ENCODE data around the gene PDLIM5. TPM values are rescaled to one million over a fixed set of nuclear protein-coding genes. Genes with fewer than 3 reads are reported as not detected.
A peak's percentile ranks its signal among the peaks of the same experiment; 100 is the strongest.

Gene PDLIM5
- total and polyA plus RNA-seq, 11 donors, result 262 to 1,378 (median 1,035) TPM

DNA sequence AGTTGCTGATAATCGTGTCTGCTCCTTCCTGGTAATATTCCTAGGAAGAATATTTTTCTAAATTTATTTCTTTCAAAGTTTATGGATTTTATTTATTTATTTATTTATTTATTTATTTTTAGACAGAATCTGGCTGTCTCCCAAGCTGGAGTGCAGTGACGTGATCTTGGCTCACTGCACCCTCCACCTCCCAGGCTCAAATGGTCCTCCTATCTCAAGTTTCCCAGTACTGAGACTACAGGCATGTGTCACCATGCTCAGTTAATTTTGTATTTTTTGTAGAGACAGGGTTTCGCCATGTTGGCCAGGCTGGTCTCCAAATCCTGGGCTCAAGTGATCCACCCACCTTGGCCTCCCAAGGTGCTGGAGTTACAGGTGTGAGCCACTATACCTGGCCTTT is 48.9 kb downstream of the PDLIM5 start:
- Histone ChIP-seq H3K27me3 (no peaks in the 10 kb centered on the region), H3K4me1 (peaks cover 0 to 93% (median 55%) of the 10 kb centered on the region in 12 donors), H3K27ac (peak overlapping the region; percentile 6 to 75 (median 55)), H3K4me3 (no peak overlapping the region), H3K36me3 (peaks cover 0 to 6% (median 0%) of the 10 kb centered on the region in 9 donors), H3K9me3 (no peaks in the 10 kb centered on the region)
- peak; percentile 34 to 63 (median 62) for DNase-seq
- WGBS, 4 donors, result 32 to 46% (median 37%) methylated on average over 3 of the region's 3 CpGs
- ATAC-seq, result peak; percentile 76 to 85 (median 82)
- intact Hi-C loops (cut with DNase I), result loop anchor here in 1 of 10 donors (10.0 kb wide), 1 partner anchor 46 kb away; the partner anchor contains the start of gene PDLIM5
- no peak for TF ChIP-seq POLR2A (IDR thresholded peaks at IDR 0.05)
- TF ChIP-seq, protein P1, sequence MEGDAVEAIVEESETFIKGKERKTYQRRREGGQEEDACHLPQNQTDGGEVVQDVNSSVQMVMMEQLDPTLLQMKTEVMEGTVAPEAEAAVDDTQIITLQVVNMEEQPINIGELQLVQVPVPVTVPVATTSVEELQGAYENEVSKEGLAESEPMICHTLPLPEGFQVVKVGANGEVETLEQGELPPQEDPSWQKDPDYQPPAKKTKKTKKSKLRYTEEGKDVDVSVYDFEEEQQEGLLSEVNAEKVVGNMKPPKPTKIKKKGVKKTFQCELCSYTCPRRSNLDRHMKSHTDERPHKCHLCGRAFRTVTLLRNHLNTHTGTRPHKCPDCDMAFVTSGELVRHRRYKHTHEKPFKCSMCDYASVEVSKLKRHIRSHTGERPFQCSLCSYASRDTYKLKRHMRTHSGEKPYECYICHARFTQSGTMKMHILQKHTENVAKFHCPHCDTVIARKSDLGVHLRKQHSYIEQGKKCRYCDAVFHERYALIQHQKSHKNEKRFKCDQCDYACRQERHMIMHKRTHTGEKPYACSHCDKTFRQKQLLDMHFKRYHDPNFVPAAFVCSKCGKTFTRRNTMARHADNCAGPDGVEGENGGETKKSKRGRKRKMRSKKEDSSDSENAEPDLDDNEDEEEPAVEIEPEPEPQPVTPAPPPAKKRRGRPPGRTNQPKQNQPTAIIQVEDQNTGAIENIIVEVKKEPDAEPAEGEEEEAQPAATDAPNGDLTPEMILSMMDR (IDR thresholded peaks at IDR 0.05), result no peak

DNA sequence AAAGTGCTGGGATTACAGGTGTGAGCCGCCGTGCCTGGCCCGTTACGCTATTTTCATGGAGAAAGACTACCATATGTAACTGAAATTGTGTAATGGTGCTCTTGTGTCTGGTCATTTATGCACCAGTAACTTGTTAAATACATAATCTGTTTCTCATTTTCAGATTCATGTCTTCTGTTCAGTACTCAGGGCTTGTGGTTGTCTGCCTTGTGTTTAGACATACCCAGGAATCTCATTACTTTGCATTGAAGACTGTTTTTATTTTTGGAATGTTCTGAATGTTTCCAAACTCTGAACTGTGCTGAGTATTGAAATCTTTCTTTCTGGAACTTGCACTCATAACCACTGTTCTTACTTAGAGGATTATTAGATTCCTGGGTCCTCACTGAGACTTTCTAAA is 52.8 kb downstream of the PDLIM5 start:
- intact Hi-C loops (cut with DNase I), result loop anchor here in 1 of 10 donors (10.0 kb wide), 1 partner anchor 50 kb away; the partner anchor contains the start of gene PDLIM5
- 90 to 96% (median 93%) methylated on average over 4 of the region's 4 CpGs for WGBS, 4 donors
- Histone ChIP-seq H3K9me3 (no peaks in the 10 kb centered on the region), H3K4me1 (peaks cover 14 to 95% (median 65%) of the 10 kb centered on the region in 12 donors), H3K27ac (peak overlapping the region in 3 of 12 donors; percentile 0 to 75 (median 33)), H3K27me3 (no peaks in the 10 kb centered on the region), H3K4me3 (no peak overlapping the region), H3K36me3 (peaks cover 0 to 9% (median 0%) of the 10 kb centered on the region in 9 donors)
- DNase-seq, result no peak
- ATAC-seq, result no peak
- TF ChIP-seq POLR2A (IDR thresholded peaks at IDR 0.05), result no peak
- TF ChIP-seq, protein P1 (IDR thresholded peaks at IDR 0.05), result no peak

GRCh38 chr4:94506822-94507221 is 55.1 kb downstream of the PDLIM5 start:
- Histone ChIP-seq H3K36me3 (peaks cover 0 to 15% (median 0%) of the 10 kb centered on the region in 9 donors), H3K4me3 (no peak overlapping the region), H3K27me3 (no peaks in the 10 kb centered on the region), H3K9me3 (no peaks in the 10 kb centered on the region), H3K4me1 (peaks cover 14 to 94% (median 56%) of the 10 kb centered on the region in 12 donors), H3K27ac (peak overlapping the region in 8 of 12 donors; percentile 17 to 72 (median 56))
- ATAC-seq, result no peak
- 65 to 74% (median 71%) methylated on average over 7 of the region's 7 CpGs for WGBS, 4 donors
- TF ChIP-seq POLR2A (IDR thresholded peaks at IDR 0.05), result no peak
- TF ChIP-seq, protein P1 (IDR thresholded peaks at IDR 0.05), result no peak
- intact Hi-C loops (cut with DNase I), result loop anchor here in 1 of 10 donors (10.0 kb wide), 1 partner anchor 52 kb away; the partner anchor contains the start of gene PDLIM5
- DNase-seq, result no peak

DNA sequence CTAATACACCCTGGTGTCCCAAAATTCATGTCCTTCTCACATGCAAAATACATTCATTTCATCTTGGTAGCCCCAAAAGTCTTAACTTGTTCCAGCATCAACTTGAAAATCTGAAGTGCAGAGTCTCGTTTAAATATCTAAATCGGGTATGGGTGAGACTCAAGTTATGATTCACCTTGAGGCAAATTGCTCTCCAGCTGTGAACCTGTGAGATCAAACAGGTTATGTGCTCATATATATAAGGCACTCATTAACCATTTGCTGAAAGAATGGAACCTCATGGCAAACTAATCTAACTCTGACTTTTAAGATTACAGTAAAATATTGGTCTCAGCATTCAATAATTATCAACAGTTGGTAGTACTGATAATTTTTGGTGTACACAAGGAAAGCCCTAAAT is 55.5 kb downstream of the PDLIM5 start:
- H3K36me3 ChIP-seq, result peaks cover 0 to 15% (median 0%) of the 10 kb centered on the region in 9 donors
- no peak for ATAC-seq
- TF ChIP-seq, protein P1 (IDR thresholded peaks at IDR 0.05), result no peak
- TF ChIP-seq POLR2A (IDR thresholded peaks at IDR 0.05), result no peak
- H3K9me3 ChIP-seq, result no peaks in the 10 kb centered on the region
- intact Hi-C loops (cut with DNase I), result loop anchor here in 1 of 10 donors (10.0 kb wide), 1 partner anchor 52 kb away; the partner anchor contains the start of gene PDLIM5
- no peak for DNase-seq
- H3K4me3 ChIP-seq, result no peak overlapping the region
- H3K27ac ChIP-seq, result peak overlapping the region in 11 of 12 donors; percentile 8 to 72 (median 50)
- H3K4me1 ChIP-seq, result peaks cover 14 to 89% (median 53%) of the 10 kb centered on the region in 12 donors
- 54 to 66% (median 57%) methylated on average over 2 of the region's 2 CpGs for WGBS, 4 donors
- no peaks in the 10 kb centered on the region for H3K27me3 ChIP-seq
